GM19025 (cell line): ENCODE measurements around the gene TRIM66.

Source experiments
- ATAC-seq: cut with Tn5 transposase; IDR thresholded peaks from one replicate; pipeline ENCODE4 v1.9.1; 2021; ENCODE audit warnings: mild to moderate bottlenecking, low read depth, moderate library complexity; ENCODE audit not compliant: unreplicated experiment

TRIM66 gene

DNA sequence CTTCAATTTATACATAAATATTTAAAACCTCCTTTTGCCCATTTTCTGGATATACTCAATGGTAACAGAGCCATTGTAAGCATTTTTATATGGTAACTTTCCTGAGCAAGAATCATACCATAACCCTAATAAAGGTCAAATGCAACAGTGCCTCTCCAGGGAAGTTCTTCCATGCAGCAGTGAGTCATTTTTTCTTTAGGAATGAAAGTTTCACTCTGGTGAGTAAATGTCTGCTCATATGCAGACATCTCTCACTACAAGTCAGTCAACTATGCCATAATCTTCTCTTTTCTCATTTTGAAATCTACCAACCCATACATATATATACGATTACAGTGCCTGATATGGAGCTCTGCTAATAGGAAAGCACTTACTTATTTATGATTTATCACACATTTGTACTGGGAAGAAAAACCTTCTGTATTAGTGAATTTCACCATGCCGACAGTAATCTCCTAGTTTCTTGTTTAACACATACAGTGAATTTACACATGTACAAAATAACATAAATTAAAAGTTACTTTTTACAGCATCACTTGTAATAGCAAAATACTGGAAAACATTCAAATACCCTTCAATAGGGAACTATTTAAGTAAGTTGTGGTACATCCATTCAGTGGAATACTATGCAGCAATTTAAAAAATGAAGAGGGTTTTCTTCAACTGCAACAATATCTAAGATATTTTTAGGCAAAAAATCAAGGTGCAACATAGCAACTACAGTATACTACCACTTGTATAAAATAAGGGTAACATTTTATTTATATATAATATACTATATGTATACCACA is 104.5 kb downstream of the TRIM66 start:
- no peak for ATAC-seq

DNA sequence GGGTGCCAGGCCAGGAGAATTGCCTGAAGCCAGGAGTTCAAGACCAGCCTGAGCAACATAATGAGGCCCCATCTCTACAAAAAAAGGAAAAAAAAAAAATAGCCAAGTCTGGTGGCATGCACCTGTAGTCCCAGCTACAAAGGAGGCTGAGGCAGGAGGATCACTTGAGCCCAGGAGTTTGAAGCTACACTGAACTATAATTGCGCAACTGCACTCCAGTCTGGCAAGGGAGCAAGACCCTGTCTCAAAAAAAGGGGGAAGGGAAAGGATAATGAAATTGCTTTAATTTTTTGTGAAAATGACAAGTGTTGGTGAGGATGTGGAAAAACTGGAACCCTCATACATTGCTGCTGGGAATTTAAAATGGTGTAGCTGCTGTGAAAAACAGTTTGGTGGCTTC is 107.7 kb downstream of the TRIM66 start:
- no peak for ATAC-seq

DNA sequence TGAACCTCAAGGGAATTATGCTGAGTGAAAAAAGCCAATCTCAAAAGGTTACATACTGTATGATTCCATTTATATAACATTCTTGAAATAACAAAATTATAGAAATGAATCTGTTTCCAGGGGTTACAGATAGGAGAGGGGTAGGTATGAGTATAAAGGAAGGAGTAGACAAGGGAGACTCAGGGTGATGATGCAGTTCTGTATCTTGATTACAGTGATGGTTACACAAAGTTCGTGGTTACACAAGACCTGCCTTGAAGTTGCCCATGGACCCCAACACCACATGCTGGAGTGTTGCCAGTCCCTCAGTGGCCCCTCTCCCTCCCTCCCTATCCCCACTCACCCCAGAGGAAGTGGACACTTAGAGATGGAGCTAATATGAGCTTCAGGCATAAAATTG is 108.7 kb downstream of the TRIM66 start:
- no peak for ATAC-seq

DNA sequence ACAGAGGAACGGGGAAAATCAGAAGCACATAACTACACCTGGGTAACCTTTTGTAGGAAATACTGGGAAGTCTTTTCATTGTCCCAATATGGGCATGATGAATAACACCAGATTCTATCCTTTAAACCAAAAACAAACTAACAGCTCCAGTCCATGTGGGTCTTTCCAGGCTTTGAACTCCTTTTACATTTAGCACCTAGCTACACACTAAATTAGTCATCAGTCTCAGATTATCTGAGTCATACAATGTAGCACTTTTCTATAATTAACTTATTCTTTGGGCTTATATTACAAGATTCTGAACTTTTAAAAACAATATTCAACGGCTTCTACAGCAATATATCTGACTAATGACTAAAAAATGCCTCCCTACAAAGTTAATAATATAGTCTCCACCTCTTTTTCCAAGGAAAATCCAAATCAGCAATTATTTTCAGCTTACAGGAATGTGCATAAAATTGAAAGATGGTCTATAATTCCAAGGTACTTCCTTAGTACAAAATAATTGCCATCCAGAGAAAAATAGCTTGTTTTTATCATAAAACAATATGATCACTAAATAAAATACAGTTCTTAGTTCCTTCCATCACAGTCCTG is 114.8 kb downstream of the TRIM66 start:
- no peak for ATAC-seq

DNA sequence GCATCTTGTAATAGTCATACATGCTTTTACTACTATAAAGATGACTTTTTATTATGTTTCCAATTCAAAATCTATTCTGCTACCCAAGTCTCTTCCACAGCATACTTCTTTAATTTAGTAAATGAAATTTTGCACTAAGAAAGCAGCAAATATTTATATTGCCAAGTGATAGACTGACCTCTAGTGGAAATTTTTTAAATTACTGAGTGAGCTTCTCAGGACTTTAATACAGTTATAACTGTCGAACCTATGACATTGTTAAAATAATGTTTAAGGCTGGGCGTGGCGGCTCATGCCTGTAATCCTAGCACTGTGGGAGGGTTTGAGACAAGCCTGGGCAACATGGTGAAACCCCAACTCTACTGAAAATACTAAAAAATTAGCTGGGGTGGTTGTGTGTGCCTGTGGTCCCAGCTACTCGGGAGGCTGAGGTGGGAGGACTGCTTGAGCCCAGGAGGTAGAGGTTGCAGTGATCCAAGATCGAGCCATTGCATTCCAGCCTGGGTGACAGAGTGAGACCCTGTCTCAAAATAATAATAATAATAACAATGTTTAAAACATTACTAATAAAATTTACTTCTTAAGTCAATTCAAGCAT is 115.8 kb downstream of the TRIM66 start:
- ATAC-seq = no peak

DNA sequence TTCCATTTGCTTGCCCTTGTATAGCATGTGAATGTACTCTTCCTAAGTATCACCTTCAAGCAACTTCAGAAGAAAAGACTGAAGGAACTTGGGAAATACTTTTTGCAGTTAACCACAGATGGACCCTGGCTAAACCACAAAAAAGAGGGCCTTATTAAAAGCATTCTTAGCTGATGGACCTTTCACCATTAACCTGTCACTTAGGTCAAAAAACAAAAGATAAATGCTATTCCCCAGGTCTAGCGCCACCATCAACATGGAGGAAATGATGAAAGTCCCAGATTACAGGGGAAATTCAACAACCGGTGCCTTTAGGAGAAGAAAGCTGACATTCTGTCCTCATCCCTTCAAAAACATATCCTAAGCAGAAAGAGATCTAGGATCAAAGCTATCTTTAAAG is 117.9 kb downstream of the TRIM66 start:
- ATAC-seq = no peak
